ENCODE data around the gene PSMC5. TPM values are rescaled to one million over a fixed set of nuclear protein-coding genes. Genes with fewer than 3 reads are reported as not detected.
"Not testable (repeated sequence)": the region's sequence is repeated elsewhere in the genome, so short reads cannot be mapped to it uniquely, and the experiment has no call there.

The PSMC5 gene
- polyA plus RNA-seq, 4 donors = 179 to 189 (median 184) TPM

DNA sequence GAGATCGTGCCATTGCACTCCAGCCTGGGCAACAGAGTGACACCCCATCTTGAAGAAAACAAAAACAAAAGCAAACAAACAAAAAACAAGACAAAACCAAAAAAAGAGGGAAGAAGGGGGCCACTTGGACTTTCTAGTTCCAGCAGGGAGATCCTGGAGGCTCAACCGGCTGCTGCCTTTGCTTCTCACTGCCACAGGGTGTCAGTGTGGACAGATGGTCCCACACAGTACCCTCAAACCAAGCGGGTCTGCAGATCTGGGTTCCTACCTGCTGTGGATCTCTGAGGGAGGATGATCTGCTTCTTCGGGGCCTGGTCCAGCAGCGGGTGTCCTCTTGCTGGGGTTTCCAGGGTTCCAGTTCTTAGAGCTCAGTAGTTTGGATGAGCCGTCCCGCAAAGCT lies 39.4 kb downstream of the PSMC5 start:
- DNase-seq (ENCODE audit: low read depth in 4 of 4, low spot score in 3 of 4) = not testable (repeated sequence)

DNA sequence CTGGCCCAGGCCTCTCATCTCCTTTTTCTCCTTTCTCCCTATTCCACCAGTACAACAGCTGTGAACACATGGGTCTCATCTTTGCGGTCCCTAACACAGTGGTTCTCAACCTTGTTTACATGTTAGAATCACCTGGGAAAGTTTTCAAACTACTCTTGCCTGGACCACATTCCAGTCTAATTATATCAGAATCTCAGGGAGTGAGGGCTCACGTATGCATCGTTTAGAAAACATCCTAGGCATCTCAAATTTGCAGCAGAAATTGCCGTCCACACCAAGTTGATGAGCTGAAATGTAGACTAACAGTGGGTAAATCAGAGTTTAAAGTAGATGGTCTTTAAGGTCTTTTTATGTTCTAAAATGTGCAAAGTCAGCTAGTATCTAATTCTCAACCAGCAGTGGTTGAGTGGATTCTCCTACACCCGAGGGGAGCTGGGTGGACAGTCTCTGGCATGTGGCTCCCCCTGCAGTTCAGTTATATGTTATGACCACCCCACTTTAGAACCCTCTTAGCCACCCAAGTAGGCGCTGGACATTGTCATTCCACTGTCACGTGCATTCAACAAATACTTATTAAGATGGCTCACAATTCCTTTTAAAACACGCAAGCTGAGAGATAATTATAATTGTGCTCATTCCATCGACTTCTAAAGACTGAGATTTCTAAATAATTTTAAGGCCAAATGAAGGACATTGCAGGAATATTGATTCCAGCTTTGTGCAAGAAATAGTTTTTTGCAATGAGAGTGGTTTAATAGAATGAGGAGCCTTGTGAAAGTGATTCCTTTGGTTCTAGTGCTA lies 42.5 kb downstream of the PSMC5 start:
- DNase-seq (ENCODE audit: low read depth in 4 of 4, low spot score in 3 of 4) = not testable (repeated sequence)

DNA sequence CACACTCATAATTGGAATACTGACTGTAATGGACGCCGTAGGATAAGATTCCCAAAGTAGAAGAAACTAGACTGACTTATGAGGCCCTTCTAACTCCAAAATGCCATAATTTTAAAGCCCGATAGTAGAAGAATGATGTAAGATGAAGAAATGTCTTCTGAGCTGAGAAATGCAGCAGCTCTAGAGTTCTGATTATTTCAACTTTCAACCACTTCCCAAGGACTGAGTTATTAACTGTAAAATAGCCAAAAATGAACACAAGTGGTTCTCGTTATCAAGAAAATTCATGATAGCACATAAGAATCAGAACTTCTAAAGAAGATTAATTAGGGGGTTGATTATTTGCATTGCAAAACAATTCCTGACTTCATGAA lies 43.0 kb downstream of the PSMC5 start:
- not testable (repeated sequence) for DNase-seq (ENCODE audit: low read depth in 4 of 4, low spot score in 3 of 4)

DNA sequence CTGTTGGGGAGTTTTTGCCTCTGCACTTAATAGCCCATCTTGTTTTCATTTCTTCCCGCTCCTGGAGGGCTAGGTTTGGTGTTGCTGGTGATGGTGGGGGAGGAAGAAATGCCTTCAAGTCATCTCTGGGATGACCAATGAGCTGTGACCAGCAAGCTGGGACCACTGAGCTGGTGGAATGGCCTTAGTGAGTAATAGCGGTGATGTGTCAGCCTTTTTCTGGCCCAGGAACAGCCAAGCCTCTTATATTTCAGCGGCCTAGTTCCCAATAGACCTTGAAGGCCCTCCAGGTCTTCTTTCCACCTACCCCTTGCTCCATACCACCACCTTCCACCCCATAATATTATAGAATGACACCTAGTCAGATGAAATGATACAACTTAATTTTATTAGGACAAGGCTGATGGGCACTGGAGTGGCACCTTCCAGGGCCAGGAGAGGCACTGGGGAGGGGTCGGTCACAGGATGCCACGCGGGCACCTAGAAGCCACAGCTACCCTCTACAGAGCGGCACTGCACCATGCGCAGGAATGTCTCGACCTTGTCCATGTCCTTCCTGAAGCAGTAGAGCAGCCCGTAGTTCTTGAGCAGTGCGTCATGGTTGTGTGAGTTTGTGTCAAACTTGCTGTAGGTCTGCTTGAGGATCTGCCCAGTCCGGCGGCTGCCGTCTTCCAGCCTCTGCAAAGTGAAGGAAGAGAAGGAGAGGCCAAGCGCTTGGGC lies 44.6 kb downstream of the PSMC5 start:
- DNase-seq (ENCODE audit: low read depth in 4 of 4, low spot score in 3 of 4) = not testable (repeated sequence)

DNA sequence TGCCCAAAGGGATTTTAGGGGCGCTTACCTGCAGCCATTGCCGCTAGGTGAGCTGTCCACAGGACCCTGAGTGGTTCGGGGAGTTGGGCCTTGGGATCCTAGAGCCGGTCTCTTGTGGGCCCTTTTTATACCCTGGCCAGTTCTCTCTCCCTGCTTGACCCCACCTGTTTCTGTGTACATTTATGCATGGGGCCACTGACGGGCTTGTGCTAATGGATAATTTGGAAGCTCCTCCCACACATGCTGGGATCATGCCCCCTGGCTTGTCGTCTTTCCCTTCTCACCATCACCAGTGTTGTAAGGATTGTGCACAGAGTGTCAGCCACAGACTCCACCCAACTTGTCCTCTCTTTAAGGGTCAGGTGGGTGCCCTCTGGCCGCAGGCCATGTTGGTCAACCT lies 46.3 kb downstream of the PSMC5 start, which contains the start of gene CSH2:
Gene CSH2, minus strand, starts transcription at position 101 of the 400 bp plus-strand sequence. Its CDS starts 63 bp downstream, at position 38.
- not testable (repeated sequence) for DNase-seq (ENCODE audit: low read depth in 4 of 4, low spot score in 3 of 4)

DNA sequence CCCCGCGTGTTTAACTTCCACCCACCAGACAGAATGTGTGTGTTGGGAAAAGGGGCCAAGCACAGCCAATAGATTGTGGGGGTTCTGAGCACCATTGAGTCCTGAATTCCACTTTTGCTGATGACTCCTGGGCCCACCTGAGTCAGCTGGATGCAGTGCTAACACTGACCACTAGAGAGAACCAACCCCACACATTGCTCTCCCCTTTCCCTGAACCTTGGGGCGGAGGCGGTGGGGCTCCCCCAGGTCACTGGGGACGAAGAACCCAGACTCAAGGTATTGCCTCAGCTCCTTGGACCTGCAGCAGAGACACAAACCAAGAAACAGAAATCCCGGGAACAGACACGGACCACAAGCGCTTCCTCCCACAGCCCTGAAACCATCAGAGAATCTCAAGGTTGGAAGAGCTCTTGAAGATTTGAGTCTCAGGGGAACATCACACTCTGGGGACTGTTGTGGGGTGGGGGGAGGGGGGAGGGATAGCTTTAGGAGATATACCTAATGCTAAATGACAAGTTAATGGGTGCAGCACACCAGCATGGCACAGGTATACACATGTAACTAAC lies 46.9 kb downstream of the PSMC5 start:
- not testable (repeated sequence) for DNase-seq (ENCODE audit: low read depth in 4 of 4, low spot score in 3 of 4)

DNA sequence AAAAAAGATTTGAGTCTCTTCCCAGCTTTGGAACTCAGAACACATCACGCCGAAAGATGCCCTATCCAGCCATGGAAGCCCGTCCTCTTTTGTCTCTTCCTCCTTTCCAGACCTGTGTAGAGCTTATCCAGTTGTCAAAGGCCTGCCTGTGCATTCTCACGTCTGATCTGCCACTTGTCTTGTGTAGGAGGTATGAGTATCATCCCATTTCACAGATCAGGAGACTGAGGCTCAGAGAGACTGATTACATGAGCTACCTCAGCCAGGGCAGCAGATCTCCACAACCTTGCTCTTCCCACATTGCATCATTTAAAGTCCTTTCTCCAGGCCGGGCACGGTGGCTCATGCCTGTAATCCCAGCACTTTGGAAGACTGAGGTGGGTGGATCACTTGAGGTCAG lies 47.5 kb downstream of the PSMC5 start:
- not testable (repeated sequence) for DNase-seq (ENCODE audit: low read depth in 4 of 4, low spot score in 3 of 4)

DNA sequence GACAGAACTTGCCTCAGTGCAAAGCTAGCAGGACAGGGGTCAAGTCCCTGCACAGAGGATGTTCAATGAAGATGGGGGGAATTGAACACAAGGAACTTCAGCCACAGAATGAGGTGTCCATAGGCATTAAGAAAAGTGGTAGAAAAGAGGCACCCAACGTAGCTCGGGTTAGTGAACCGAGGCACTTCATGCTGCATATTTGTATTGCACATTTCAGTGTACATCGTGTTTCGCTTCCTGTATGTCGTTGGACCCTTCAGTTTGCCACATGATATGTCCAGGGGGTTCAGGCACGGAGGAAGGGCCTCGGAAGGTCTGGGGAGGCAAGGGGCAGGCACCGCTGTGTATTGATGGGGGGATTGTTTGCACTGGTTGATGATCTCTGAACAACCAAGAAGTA lies 51.2 kb downstream of the PSMC5 start:
- DNase-seq (ENCODE audit: low read depth in 4 of 4, low spot score in 3 of 4) = not testable (repeated sequence)

DNA sequence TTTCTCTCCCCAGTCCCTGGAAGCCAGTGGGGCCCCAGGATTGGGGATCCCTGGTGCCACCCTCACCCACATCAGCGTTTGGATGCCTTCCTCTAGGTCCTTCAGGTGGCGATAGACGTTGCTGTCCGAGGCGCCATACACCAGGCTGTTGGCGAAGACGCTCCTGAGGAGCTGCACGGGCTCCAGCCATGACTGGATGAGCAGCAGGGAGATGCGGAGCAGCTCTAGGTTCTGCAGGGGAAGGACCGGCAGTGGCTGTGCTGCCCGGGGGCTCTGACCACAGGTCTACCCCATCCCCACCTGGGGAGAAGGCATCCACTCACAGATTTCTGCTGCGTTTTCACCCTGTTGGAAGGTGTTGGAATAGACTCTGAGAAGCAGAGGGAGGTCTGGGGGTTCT lies 53.5 kb downstream of the PSMC5 start:
- DNase-seq (ENCODE audit: low read depth in 4 of 4, low spot score in 3 of 4) = no peak

DNA sequence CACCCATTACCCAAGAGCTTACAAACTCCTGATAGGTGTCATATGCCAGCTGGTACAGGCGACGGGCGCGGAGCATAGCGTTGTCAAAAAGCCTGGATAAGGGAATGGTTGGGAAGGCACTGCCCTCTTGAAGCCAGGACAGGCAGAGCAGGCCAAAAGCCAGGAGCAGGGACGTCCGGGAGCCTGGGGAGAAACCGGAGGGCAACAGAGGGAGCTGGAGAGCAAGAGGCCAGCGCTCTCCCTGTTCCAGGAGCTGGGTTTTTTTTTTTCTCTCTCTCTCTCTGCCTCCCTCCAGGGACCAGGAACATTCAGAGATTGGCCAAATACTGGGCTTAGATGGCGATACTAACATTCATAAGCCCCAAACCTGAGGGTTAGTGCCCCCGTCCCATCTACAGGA lies 54.1 kb downstream of the PSMC5 start:
- DNase-seq (ENCODE audit: low read depth in 4 of 4, low spot score in 3 of 4) = not testable (repeated sequence)

Other genes with a start within 250 kb of the PSMC5 start
- gene TACO1, start 226.5 kb upstream of the PSMC5 start, polyA plus RNA-seq (ENCODE audit: insufficient read length in 4 of 4) = 10 to 100 TPM; 25.1 to 31.0 (median 29.6) TPM
- gene MAP3K3, start 205.0 kb upstream of the PSMC5 start, polyA plus RNA-seq (ENCODE audit: insufficient read length in 4 of 4) = 10 to 100 TPM; 29.1 to 32.9 (median 29.7) TPM
- gene LIMD2, start 127.3 kb upstream of the PSMC5 start, polyA plus RNA-seq (ENCODE audit: insufficient read length in 4 of 4) = 10 to 100 TPM; 22.5 to 34.8 (median 25.4) TPM
- 10 to 100 TPM; 39.5 to 51.2 (median 41.8) TPM for gene STRADA, start 85.6 kb upstream of the PSMC5 start, polyA plus RNA-seq (ENCODE audit: insufficient read length in 4 of 4)
- gene CCDC47, start 53.8 kb upstream of the PSMC5 start, polyA plus RNA-seq (ENCODE audit: insufficient read length in 4 of 4) = 100 to 1,000 TPM; 104 to 120 (median 113) TPM
- gene DDX42, start 53.3 kb upstream of the PSMC5 start, polyA plus RNA-seq (ENCODE audit: insufficient read length in 4 of 4) = 100 to 1,000 TPM; 141 to 199 (median 177) TPM
- 10 to 100 TPM; 56.2 to 69.1 (median 60.3) TPM for gene FTSJ3, start 232 bp downstream of the PSMC5 start, polyA plus RNA-seq (ENCODE audit: insufficient read length in 4 of 4)
- gene SMARCD2, start 15.3 kb downstream of the PSMC5 start, polyA plus RNA-seq (ENCODE audit: insufficient read length in 4 of 4) = 10 to 100 TPM; 53.2 to 60.0 (median 56.6) TPM
- gene CSH2, start 46.2 kb downstream of the PSMC5 start, polyA plus RNA-seq (ENCODE audit: insufficient read length in 4 of 4) = 1 to 10 TPM in 1 of 4 donors, not detected in 3; 2.4 TPM
- gene GH2, start 54.5 kb downstream of the PSMC5 start, polyA plus RNA-seq (ENCODE audit: insufficient read length in 4 of 4) = not detected
- 1 to 10 TPM in 2 of 4 donors, under 1 TPM in 1, not detected in 1; 0.98 to 5.2 (median 1.3) TPM for gene CSH1, start 69.1 kb downstream of the PSMC5 start, polyA plus RNA-seq (ENCODE audit: insufficient read length in 4 of 4)
- not detected for gene CSHL1, start 83.8 kb downstream of the PSMC5 start, polyA plus RNA-seq (ENCODE audit: insufficient read length in 4 of 4)
- gene GH1, start 91.4 kb downstream of the PSMC5 start, polyA plus RNA-seq (ENCODE audit: insufficient read length in 4 of 4) = not detected
- 1 to 10 TPM; 2.1 to 3.2 (median 2.3) TPM for gene CD79B, start 104.9 kb downstream of the PSMC5 start, polyA plus RNA-seq (ENCODE audit: insufficient read length in 4 of 4)
- gene SCN4A, start 145.5 kb downstream of the PSMC5 start, polyA plus RNA-seq (ENCODE audit: insufficient read length in 4 of 4) = 1 to 10 TPM in 2 of 4 donors, under 1 TPM in 2; 0.72 to 1.3 (median 1.0) TPM
- 1 to 10 TPM; 3.4 to 4.0 (median 3.7) TPM for gene PRR29, start 170.9 kb downstream of the PSMC5 start, polyA plus RNA-seq (ENCODE audit: insufficient read length in 4 of 4)
- gene ICAM2, start 193.2 kb downstream of the PSMC5 start, polyA plus RNA-seq (ENCODE audit: insufficient read length in 4 of 4) = 10 to 100 TPM; 28.7 to 32.6 (median 31.1) TPM